Measurements from ENCODE around the gene IL17RC.

Gene IL17RC

DNA sequence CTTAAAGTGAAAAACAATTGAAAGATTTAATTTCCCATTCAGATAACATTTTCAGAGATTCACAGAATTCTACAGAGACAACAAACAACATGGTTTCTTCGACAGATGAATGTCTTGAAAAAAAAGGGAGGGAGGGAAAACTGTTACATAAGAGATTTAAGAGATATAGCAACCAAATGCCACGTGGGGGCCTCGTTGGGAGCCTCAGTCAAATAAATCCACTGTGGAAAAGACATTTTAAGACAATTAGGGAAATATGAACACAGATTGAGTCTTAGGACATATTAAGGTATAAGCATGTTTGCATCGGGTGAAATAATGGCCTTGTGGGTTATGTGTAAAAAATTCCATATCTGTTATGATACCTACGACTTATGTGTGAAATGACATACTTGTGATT is 40.3 kb downstream of the IL17RC start:
- H3K27ac ChIP-seq (ENCODE audit: low read depth, low read length, poor library complexity, severe bottlenecking): no peak overlapping the region
- no peak overlapping the region for H3K9ac ChIP-seq (ENCODE audit: low read length)
- H3K9me2 ChIP-seq (ENCODE audit: low read depth, low read length): no peaks in the 10 kb centered on the region
- H3K4me3 ChIP-seq (ENCODE audit: low read depth, low read length, poor library complexity, severe bottlenecking): no peak overlapping the region
- no peaks in the 10 kb centered on the region for H3F3A ChIP-seq (ENCODE audit: insufficient read depth, low read length)
- H3K79me2 ChIP-seq (ENCODE audit: insufficient read depth, low read length): no peaks in the 10 kb centered on the region
- H3K36me3 ChIP-seq (ENCODE audit: insufficient read depth, low read length): no peaks in the 10 kb centered on the region
- no peaks in the 10 kb centered on the region for H3K9me3 ChIP-seq (ENCODE audit: low read length)
- TF ChIP-seq, protein P1, sequence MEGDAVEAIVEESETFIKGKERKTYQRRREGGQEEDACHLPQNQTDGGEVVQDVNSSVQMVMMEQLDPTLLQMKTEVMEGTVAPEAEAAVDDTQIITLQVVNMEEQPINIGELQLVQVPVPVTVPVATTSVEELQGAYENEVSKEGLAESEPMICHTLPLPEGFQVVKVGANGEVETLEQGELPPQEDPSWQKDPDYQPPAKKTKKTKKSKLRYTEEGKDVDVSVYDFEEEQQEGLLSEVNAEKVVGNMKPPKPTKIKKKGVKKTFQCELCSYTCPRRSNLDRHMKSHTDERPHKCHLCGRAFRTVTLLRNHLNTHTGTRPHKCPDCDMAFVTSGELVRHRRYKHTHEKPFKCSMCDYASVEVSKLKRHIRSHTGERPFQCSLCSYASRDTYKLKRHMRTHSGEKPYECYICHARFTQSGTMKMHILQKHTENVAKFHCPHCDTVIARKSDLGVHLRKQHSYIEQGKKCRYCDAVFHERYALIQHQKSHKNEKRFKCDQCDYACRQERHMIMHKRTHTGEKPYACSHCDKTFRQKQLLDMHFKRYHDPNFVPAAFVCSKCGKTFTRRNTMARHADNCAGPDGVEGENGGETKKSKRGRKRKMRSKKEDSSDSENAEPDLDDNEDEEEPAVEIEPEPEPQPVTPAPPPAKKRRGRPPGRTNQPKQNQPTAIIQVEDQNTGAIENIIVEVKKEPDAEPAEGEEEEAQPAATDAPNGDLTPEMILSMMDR (IDR thresholded peaks at IDR 0.05; ENCODE audit: low read length): peak; percentile 20; the same call in 1 of the 2 replicates
- no peak for TF ChIP-seq EZH2 (IDR thresholded peaks at IDR 0.05; ENCODE audit: borderline replicate concordance, low read length)
- H3K4me1 ChIP-seq (ENCODE audit: insufficient read depth, low read length, severe bottlenecking): no peaks in the 10 kb centered on the region
- H2AFZ ChIP-seq (ENCODE audit: low read length): no peak overlapping the region
- no peak overlapping the region for H3K4me2 ChIP-seq (ENCODE audit: low read length)
- no peaks in the 10 kb centered on the region for H3K27me3 ChIP-seq (ENCODE audit: insufficient read depth, low read length)
- H4K20me1 ChIP-seq (ENCODE audit: insufficient read depth, low read length): no peaks in the 10 kb centered on the region

DNA sequence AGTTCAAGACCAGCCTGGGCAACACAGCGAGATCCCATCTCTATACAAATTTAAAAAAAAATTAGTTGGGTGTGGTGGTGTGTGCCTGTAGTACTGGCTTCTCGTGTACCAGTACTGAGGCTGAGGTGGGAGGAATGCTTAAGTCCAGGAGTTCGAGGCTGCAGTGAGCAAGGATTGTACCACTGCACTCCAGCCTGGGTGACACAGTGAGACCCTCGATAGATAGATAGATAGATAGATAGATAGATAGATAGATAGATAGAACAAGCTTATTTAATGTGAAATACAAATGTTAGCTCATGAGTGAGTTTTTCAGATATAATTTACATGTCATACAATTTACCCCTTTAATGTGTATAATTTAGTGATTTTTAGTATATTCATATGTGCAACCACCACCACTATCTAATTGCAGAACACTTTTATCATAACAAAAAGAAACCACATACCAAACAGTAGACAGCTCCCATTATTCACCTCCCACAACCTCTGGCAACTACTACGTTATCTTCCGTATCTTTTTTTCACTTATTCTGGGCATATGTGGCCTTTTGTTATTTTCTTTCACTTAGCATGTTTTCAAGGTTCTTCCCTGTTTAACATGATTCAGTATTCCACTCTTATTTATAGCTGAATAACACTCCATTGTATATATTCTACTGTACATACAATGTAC is 48.4 kb downstream of the IL17RC start:
- H3K79me2 ChIP-seq (ENCODE audit: insufficient read depth, low read length): no peaks in the 10 kb centered on the region
- no peaks in the 10 kb centered on the region for H4K20me1 ChIP-seq (ENCODE audit: insufficient read depth, low read length)
- no peaks in the 10 kb centered on the region for H3K4me1 ChIP-seq (ENCODE audit: insufficient read depth, low read length, severe bottlenecking)
- TF ChIP-seq, protein P1 (IDR thresholded peaks at IDR 0.05; ENCODE audit: low read length): no peak
- no peak for TF ChIP-seq EZH2 (IDR thresholded peaks at IDR 0.05; ENCODE audit: borderline replicate concordance, low read length)
- no peak overlapping the region for H3K4me2 ChIP-seq (ENCODE audit: low read length)
- H3K27ac ChIP-seq (ENCODE audit: low read depth, low read length, poor library complexity, severe bottlenecking): no peak overlapping the region
- H3K27me3 ChIP-seq (ENCODE audit: insufficient read depth, low read length): no peaks in the 10 kb centered on the region
- no peak overlapping the region for H3K4me3 ChIP-seq (ENCODE audit: low read depth, low read length, poor library complexity, severe bottlenecking)
- H3K9me3 ChIP-seq (ENCODE audit: low read length): no peaks in the 10 kb centered on the region
- H2AFZ ChIP-seq (ENCODE audit: low read length): no peak overlapping the region
- no peaks in the 10 kb centered on the region for H3K9me2 ChIP-seq (ENCODE audit: low read depth, low read length)
- H3K9ac ChIP-seq (ENCODE audit: low read length): no peak overlapping the region
- no peaks in the 10 kb centered on the region for H3F3A ChIP-seq (ENCODE audit: insufficient read depth, low read length)
- H3K36me3 ChIP-seq (ENCODE audit: insufficient read depth, low read length): peaks cover 40% of the 10 kb centered on the region

DNA sequence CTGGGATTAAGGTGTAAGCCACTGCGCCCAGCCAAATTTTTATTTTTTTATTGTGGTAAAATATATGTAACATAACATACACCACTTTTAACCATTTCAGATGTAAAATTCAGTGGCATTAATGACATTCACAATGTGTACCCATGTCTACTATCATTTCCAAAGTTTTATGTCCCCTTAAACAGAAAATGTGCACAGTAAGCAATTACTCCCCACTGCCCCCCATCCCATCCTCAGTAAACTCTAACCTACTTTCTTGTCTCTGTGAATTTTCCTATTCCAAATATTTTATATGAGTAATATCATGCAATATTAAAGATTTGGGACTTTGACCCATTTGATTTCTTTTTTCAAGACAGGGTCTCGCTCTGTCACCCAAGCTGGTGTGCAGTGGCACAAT is 49.9 kb downstream of the IL17RC start:
- H2AFZ ChIP-seq (ENCODE audit: low read length): no peak overlapping the region
- H3F3A ChIP-seq (ENCODE audit: insufficient read depth, low read length): no peaks in the 10 kb centered on the region
- TF ChIP-seq, protein P1 (IDR thresholded peaks at IDR 0.05; ENCODE audit: low read length): no peak
- TF ChIP-seq EZH2 (IDR thresholded peaks at IDR 0.05; ENCODE audit: borderline replicate concordance, low read length): no peak
- no peaks in the 10 kb centered on the region for H3K79me2 ChIP-seq (ENCODE audit: insufficient read depth, low read length)
- H3K4me1 ChIP-seq (ENCODE audit: insufficient read depth, low read length, severe bottlenecking): no peaks in the 10 kb centered on the region
- peaks cover 55% of the 10 kb centered on the region for H3K36me3 ChIP-seq (ENCODE audit: insufficient read depth, low read length)
- H3K27ac ChIP-seq (ENCODE audit: low read depth, low read length, poor library complexity, severe bottlenecking): no peak overlapping the region
- H3K9me3 ChIP-seq (ENCODE audit: low read length): no peaks in the 10 kb centered on the region
- H3K4me3 ChIP-seq (ENCODE audit: low read depth, low read length, poor library complexity, severe bottlenecking): no peak overlapping the region
- H3K9me2 ChIP-seq (ENCODE audit: low read depth, low read length): no peaks in the 10 kb centered on the region
- H4K20me1 ChIP-seq (ENCODE audit: insufficient read depth, low read length): no peaks in the 10 kb centered on the region
- H3K4me2 ChIP-seq (ENCODE audit: low read length): no peak overlapping the region
- H3K27me3 ChIP-seq (ENCODE audit: insufficient read depth, low read length): no peaks in the 10 kb centered on the region
- H3K9ac ChIP-seq (ENCODE audit: low read length): no peak overlapping the region
